OCI-LY3 (cell line): ENCODE measurements around the gene FBXL15.

Source experiments
- EZH2phosphoT487 ChIP-seq: fragments of 200-600 bp; shearing (Covaris generic); IDR thresholded peaks from 2 replicates; pipeline ENCODE4 v1.6.1; 2018; ENCODE audit warnings: antibody characterized with exemption, mixed run types, low read depth
- TF ChIP-seq, protein P1 (sequence below): fragments of 200-600, 300-600 bp; sonication (generic); IDR thresholded peaks from 2 replicates; pipeline ENCODE4 v1.5.1; 2014; ENCODE audit warnings: antibody characterized with exemption, low read length, low read depth

DNA sequence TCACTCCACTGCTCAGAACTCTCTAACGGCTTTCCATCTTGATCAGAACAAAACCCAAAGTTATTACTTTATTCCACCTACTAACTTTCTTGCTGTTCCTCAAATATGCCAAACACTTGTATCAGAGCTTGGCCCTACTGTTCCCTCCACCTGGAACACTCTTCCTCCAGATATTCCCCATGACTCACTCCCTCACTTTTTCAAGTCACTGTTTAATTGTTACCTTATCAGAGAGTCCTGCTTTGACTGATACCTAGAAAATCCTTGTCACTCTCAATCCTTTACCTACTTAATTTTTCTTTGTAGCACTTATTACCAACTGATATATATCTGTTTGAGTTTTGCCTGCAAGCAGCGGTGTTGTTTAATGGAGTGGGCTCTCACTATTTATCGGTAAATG, 30.7 kb upstream of the FBXL15 start:
- TF ChIP-seq, protein P1, sequence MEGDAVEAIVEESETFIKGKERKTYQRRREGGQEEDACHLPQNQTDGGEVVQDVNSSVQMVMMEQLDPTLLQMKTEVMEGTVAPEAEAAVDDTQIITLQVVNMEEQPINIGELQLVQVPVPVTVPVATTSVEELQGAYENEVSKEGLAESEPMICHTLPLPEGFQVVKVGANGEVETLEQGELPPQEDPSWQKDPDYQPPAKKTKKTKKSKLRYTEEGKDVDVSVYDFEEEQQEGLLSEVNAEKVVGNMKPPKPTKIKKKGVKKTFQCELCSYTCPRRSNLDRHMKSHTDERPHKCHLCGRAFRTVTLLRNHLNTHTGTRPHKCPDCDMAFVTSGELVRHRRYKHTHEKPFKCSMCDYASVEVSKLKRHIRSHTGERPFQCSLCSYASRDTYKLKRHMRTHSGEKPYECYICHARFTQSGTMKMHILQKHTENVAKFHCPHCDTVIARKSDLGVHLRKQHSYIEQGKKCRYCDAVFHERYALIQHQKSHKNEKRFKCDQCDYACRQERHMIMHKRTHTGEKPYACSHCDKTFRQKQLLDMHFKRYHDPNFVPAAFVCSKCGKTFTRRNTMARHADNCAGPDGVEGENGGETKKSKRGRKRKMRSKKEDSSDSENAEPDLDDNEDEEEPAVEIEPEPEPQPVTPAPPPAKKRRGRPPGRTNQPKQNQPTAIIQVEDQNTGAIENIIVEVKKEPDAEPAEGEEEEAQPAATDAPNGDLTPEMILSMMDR, result no peak
- TF ChIP-seq EZH2phosphoT487, result no peak
